GM18520 (cell line): ENCODE results near the gene LCMT2.

Experiments
- ATAC-seq: cut with Tn5 transposase; IDR thresholded peaks from one replicate; pipeline ENCODE4 v1.9.1; 2021; ENCODE audit not compliant: unreplicated experiment

LCMT2 gene

GRCh38 chr15:43276563-43277200 is 53.7 kb downstream of the LCMT2 start:
- no peak for ATAC-seq

DNA sequence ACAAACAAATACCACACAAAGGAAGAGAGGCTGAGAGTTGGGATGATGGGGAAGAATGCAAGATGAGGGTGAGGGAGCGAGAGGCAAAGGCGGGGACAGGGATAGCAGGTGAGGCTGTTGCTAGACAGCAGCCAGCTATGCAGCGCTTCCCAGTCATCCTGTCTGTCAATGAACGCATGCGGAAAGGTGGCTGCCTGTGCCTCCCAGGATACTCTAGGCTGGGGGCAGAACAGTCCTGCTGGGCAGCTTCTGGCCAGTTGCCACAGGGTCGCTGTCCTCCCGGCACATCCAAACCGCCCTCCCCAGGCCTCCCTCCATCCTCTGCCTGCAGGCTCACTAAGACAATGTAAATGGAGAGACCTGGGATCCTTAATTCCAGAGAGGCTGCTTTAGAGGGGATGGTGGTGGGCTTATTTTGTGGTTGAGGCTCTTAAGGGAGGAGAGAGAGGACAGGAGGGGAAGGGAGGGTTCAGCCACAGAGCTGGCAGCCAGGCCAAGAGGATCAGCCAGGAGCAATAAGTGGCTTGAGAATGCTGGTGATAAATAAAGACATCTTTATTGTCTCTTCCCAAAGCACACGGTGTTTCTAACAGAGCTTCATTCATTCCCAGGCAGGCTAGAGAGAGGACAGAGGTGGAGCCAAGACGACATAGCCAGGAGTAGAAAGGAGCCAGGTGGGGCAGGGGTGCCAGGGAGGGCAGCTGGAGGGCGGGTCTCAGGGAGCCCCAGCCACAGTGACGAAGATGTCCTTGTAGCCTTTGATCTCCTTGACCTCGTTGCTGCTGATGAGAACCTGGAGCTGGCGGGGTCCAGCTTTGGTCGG is 54.4 kb downstream of the LCMT2 start:
- ATAC-seq: no peak

GRCh38 chr15:43274136-43274535 is 56.2 kb downstream of the LCMT2 start:
- ATAC-seq: no peak
